K562 (cell line): ENCODE data around the gene DOCK7. TPM values are rescaled to one million over a fixed set of nuclear protein-coding genes. Genes with fewer than 3 reads are reported as not detected.

Experiments used
- ATAC-seq: fragments of 200-7000 bp; cut with Tn5 transposase; 3 replicates; pipeline ENCODE4 v1.9.1; 2020; ENCODE audit warnings: moderate library complexity
- BruUV-seq: library from RNA; stranded (reverse); fragments of 400-500 nt; replicated peaks from 2 replicates; lab custom pipeline; 2021; lab: Mats Ljungman, UMichigan
- CTCF ChIA-PET: fragments of 300-600 bp; formaldehyde crosslinking; extraction: SDS; loops from one replicate; lab custom pipeline; 2021; ENCODE audit warnings: low intra/inter-chr PET ratio; lab: Yijun Ruan, JAX
- POLR2A ChIA-PET: fragments of 300-600, 350-650 bp; sonication (Branson Sonifier 250); formaldehyde crosslinking; extraction: SDS; loops from one replicate; lab custom pipeline; 2021; ENCODE audit warnings: antibody characterized with exemption, inconsistent platforms; lab: Yijun Ruan, JAX
- DNase-seq, 4 experiments: peaks; one replicate each; pipeline versions ENCODE4 v3.0.0 to v3.0.0-alpha.2; 2011 to 2018; ENCODE audit warnings: low spot score in 3 of 4, mixed read lengths in 3 of 4; ENCODE audit errors: extremely low read depth in 1 of 4
- FAIRE-seq: peaks from 2 replicates; lab custom pipeline; 2011; peaks lifted over from hg19 to GRCh38; lab: Jason Lieb, UNC
- H2AFZ ChIP-seq: 2 replicates; pipeline ENCODE4 v1.6.0; 2011; ENCODE audit warnings: low read depth, low read length, control low read depth, inconsistent platforms
- H3K27ac ChIP-seq: fragments of 200-600 bp; 3 replicates; pipeline ENCODE4 v1.8.0; 2011; ENCODE audit warnings: low read depth, mild to moderate bottlenecking, control low read depth, inconsistent platforms, low read length, moderate library complexity, mixed read lengths; ENCODE audit errors: extremely low read depth
- H3K27me3 ChIP-seq, 2 experiments: fragments of 300-600 bp in 1 of 2; 2 replicates in 1 of 2; 3 replicates in 1 of 2; pipeline versions ENCODE4 v1.6.0 to v1.8.0; 2011; ENCODE audit warnings: inconsistent platforms in 2 of 2, low read length in 2 of 2, mild to moderate bottlenecking in 1 of 2, mixed read lengths in 1 of 2, moderate library complexity in 1 of 2; ENCODE audit not compliant: control insufficient read depth in 2 of 2, insufficient read depth in 2 of 2
- H3K36me3 ChIP-seq: fragments of 300-600 bp; 3 replicates; pipeline ENCODE4 v1.8.0; 2011; ENCODE audit warnings: mild to moderate bottlenecking, low read length, inconsistent platforms; ENCODE audit not compliant: control insufficient read depth, insufficient read depth
- H3K4me1 ChIP-seq, 2 experiments: fragments of 200-600 bp in 1 of 2; replicated peaks in 1 of 2; 2 replicates in 1 of 2; 3 replicates in 1 of 2; pipeline versions ENCODE4 v1.5.1 to v1.8.0; 2011; ENCODE audit warnings: inconsistent platforms in 2 of 2, low read length in 2 of 2, mild to moderate bottlenecking in 1 of 2, mixed read lengths in 1 of 2, moderate library complexity in 1 of 2; ENCODE audit not compliant: control insufficient read depth in 2 of 2, insufficient read depth in 2 of 2
- H3K4me2 ChIP-seq: 2 replicates; pipeline ENCODE4 v1.6.1; 2011; ENCODE audit warnings: low read length, control low read depth, inconsistent platforms, mixed read lengths; ENCODE audit not compliant: insufficient read depth
- H3K4me3 ChIP-seq: fragments of 200-600 bp; sonication (generic), shearing (Covaris generic); 2 replicates; pipeline ENCODE4 v1.5.1; 2016; ENCODE audit warnings: control low read depth, inconsistent platforms
- H3K79me2 ChIP-seq: fragments of 200-600 bp; 3 replicates; pipeline ENCODE4 v1.8.0; 2011; ENCODE audit warnings: low read length, inconsistent platforms; ENCODE audit not compliant: control insufficient read depth, insufficient read depth
- H3K9ac ChIP-seq, 2 experiments: 2 replicates each; pipeline versions ENCODE4 v1.6.0 to v1.6.1; 2011; ENCODE audit warnings: low read depth in 2 of 2, low read length in 2 of 2, control low read depth in 1 of 2, inconsistent platforms in 1 of 2, mild to moderate bottlenecking in 1 of 2, mixed read lengths in 1 of 2; ENCODE audit not compliant: insufficient read depth in 1 of 2
- H3K9me1 ChIP-seq: one replicate; pipeline ENCODE4 v1.6.0; 2011; ENCODE audit warnings: inconsistent platforms, mild to moderate bottlenecking, low read length, moderate library complexity; ENCODE audit not compliant: control insufficient read depth, insufficient read depth
- H3K9me3 ChIP-seq: replicated peaks from 2 replicates; pipeline ENCODE4 v1.5.1; 2011; ENCODE audit warnings: low read depth, low read length, inconsistent platforms; ENCODE audit not compliant: control insufficient read depth, insufficient read depth
- H4K20me1 ChIP-seq: replicated peaks from 2 replicates; pipeline ENCODE4 v1.6.1; 2011; ENCODE audit warnings: low read length, inconsistent platforms, mixed read lengths; ENCODE audit not compliant: control insufficient read depth, insufficient read depth
- CTCF ChIP-seq, 3 experiments: IDR thresholded peaks in 2 of 3; conservative IDR thresholded peaks in 1 of 3; 2 replicates each; pipeline ENCODE4 v1.5.1; 2011 to 2012; ENCODE audit warnings: low read length in 3 of 3, mild to moderate bottlenecking in 3 of 3, control low read depth in 2 of 3, improper control_type of control experiment in 1 of 3, inconsistent platforms in 1 of 3, low read depth in 1 of 3, mixed read lengths in 1 of 3, moderate library complexity in 1 of 3; ENCODE audit not compliant: insufficient read depth in 2 of 3
- DACH1 ChIP-seq: fragments of 450-650 bp; IDR thresholded peaks from 2 replicates; pipeline ENCODE4 v1.6.1; 2018; ENCODE audit not compliant: partially characterized antibody
- ESRRA ChIP-seq: fragments of 450-650 bp; IDR thresholded peaks from 2 replicates; pipeline ENCODE4 v1.6.1; 2014; ENCODE audit warnings: low read depth, mild to moderate bottlenecking, moderate library complexity, borderline replicate concordance
- FOXK2 ChIP-seq, 2 experiments: fragments of 450-650 bp; IDR thresholded peaks in 1 of 2; conservative IDR thresholded peaks in 1 of 2; 2 replicates each; pipeline ENCODE4 v1.6.1; 2016; ENCODE audit warnings: low read depth in 2 of 2, mild to moderate bottlenecking in 1 of 2
- HDAC6 ChIP-seq: IDR thresholded peaks from 2 replicates; pipeline ENCODE4 v1.6.1; 2012; ENCODE audit warnings: low read depth, mild to moderate bottlenecking, control low read depth, inconsistent platforms, low read length, moderate library complexity
- LCOR ChIP-seq: sonication (generic); formaldehyde crosslinking; IDR thresholded peaks from 2 replicates; pipeline ENCODE4 v1.8.0; 2022; ENCODE audit warnings: mild to moderate bottlenecking, missing genetic modification reagents
- MCM2 ChIP-seq: fragments of 450-650 bp; IDR thresholded peaks from 2 replicates; pipeline ENCODE4 v1.6.1; 2017; ENCODE audit warnings: low read depth, mild to moderate bottlenecking
- NCOA1 ChIP-seq: fragments of 450-650 bp; IDR thresholded peaks from 2 replicates; pipeline ENCODE4 v1.6.1; 2016; ENCODE audit warnings: low read depth
- NCOR1 ChIP-seq: fragments of 450-650 bp; IDR thresholded peaks from 2 replicates; pipeline ENCODE4 v1.6.1; 2016; ENCODE audit warnings: mild to moderate bottlenecking, moderate library complexity
- NONO ChIP-seq, 2 experiments: fragments of 200-400 bp in 1 of 2; fragments of 450-650 bp in 1 of 2; formaldehyde crosslinking in 1 of 2; IDR thresholded peaks; 2 replicates each; pipeline ENCODE4 v1.6.1; 2017; ENCODE audit warnings: low read depth in 2 of 2, mild to moderate bottlenecking in 2 of 2, moderate library complexity in 2 of 2, low read length in 1 of 2
- SRSF1 ChIP-seq: fragments of 200-400 bp; formaldehyde crosslinking; IDR thresholded peaks from 2 replicates; pipeline ENCODE4 v1.6.1; 2017; ENCODE audit warnings: mild to moderate bottlenecking, low read depth, low read length, moderate library complexity
- TEAD4 ChIP-seq, 2 experiments: sonication (generic) in 1 of 2; formaldehyde crosslinking in 1 of 2; IDR thresholded peaks; 2 replicates each; pipeline versions ENCODE4 v1.6.1 to v1.8.0; 2012 to 2022; ENCODE audit warnings: borderline replicate concordance in 1 of 2, inconsistent platforms in 1 of 2, low read length in 1 of 2, mild to moderate bottlenecking in 1 of 2, missing genetic modification reagents in 1 of 2
- ZC3H4 ChIP-seq: sonication (generic); formaldehyde crosslinking; IDR thresholded peaks from 2 replicates; pipeline ENCODE4 v1.9.0; 2021; ENCODE audit warnings: missing genetic modification reagents, borderline replicate concordance
- ZNF140 ChIP-seq: fragments of 250-450 bp; sonication (Bioruptor Pico); IDR thresholded peaks from 2 replicates; pipeline ENCODE4 v1.8.0; 2021; ENCODE audit warnings: moderate library complexity, mild to moderate bottlenecking, inconsistent platforms
- ZNF184 ChIP-seq: sonication (generic); formaldehyde crosslinking; IDR thresholded peaks from 2 replicates; pipeline ENCODE4 v1.5.0; 2020; ENCODE audit warnings: missing genetic modification reagents
- ZNF23 ChIP-seq: fragments of 250-450 bp; sonication (Bioruptor Pico); IDR thresholded peaks from 2 replicates; pipeline ENCODE4 v1.4.0; 2020; ENCODE audit warnings: mild to moderate bottlenecking
- ZNF232 ChIP-seq: sonication (generic); formaldehyde crosslinking; IDR thresholded peaks from 2 replicates; pipeline ENCODE4 v1.8.0; 2022; ENCODE audit warnings: mild to moderate bottlenecking, missing genetic modification reagents
- ZNF24 ChIP-seq: fragments of 450-650 bp; IDR thresholded peaks from 2 replicates; pipeline ENCODE4 v1.6.1; 2016
- ZNF444 ChIP-seq: fragments of 250-450 bp; sonication (Bioruptor Pico); IDR thresholded peaks from 2 replicates; pipeline ENCODE4 v1.4.0; 2020; ENCODE audit warnings: mild to moderate bottlenecking, moderate library complexity
- WGBS: fragments of 100-300 bp; shearing (Covaris generic); methylation state at CpG from one replicate; pipeline ENCODE4 v1.1.6; 2016; ENCODE audit warnings: low coverage, mixed read lengths; ENCODE audit not compliant: insufficient coverage; ENCODE audit errors: missing lambda C conversion rate; 5-methylcytosine and 5-hydroxymethylcytosine counted together
- in situ Hi-C: fragments of 300-500 bp; cut with MboI; formaldehyde crosslinking; loops from 4 replicates; pipeline ENCODE4 v1.15.0; 2018; ENCODE audit warnings: inconsistent platforms, mixed read lengths
- intact Hi-C: fragments of 100-400 bp; cut with micrococcal nuclease; formaldehyde crosslinking; loops from 2 replicates; pipeline ENCODE4 v1.14.2; 2022
- polyA plus RNA-seq, 8 experiments: library from polyadenylated mRNA; depleted of rRNA in 4 of 8; stranded (reverse) in 5 of 8; unstranded in 3 of 8; fragments of >200 nt; fragmentation: Nextera tagmentation in 2 of 8; fragmentation: Illumina TruSeq in 1 of 8; extraction: Ambion mirVana in 2 of 8; extraction: Trizol in 1 of 8; gene quantifications; 2 replicates each; pipeline versions ENCODE4 v1.2.1 to v1.2.3, GENCODE V29; 2011 to 2014; ENCODE audit warnings: inconsistent platforms in 1 of 8, missing spikeins in 1 of 8
- total RNA-seq, 7 experiments: library from RNA; depleted of rRNA in 6 of 7; stranded (reverse); fragments of >200 nt in 6 of 7; fragmentation: Illumina TruSeq in 2 of 7; extraction: Trizol in 2 of 7; gene quantifications; 2 replicates each; pipeline versions ENCODE4 v1.2.1 to v1.2.3, GENCODE V29; 2011 to 2021; ENCODE audit warnings: low replicate concordance in 1 of 7

DOCK7 gene
- total and polyA plus RNA-seq, 9 of the 15 experiments (the other 6 are each of a cell fraction or from before 2014, with no cell fraction given), result 4.9 to 35.1 (median 12.6) TPM

DNA sequence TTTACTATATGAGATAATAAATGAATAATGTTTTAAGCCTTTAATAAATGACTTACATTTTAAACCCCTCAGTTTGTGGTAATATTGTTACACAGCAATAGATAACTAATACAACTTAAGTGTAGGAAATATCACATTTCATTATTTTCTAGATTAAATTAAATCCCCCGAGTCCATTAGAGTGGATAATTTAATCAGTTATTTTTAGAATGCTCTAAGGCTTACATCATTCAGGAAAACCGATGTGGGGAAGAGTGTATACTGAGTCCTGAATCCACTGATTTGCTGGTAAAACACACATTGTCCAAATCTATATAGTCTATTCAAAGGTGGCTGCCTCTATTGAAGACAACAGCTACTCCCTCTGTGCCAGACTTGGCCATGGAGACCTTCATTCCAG lies 35.7 kb upstream of the DOCK7 start:
- ATAC-seq (no peak), FAIRE-seq (no peak)
- ChIA-PET CTCF (no interaction called here), POLR2A (interaction anchor here (0.6 to 1.7 kb wide), 2 partner anchors 15 to 184 kb away, joined by 3 read pairs; no protein-coding TSS in a partner anchor)
- H3K4me2 ChIP-seq, result no peak overlapping the region
- H3K9me3 ChIP-seq, result no peaks in the 10 kb centered on the region
- no peak overlapping the region for H3K4me3 ChIP-seq
- no peak for TF ChIP-seq ZNF184 (CRISPR knock-in tag)
- TF ChIP-seq FOXK2 (conservative IDR thresholded peaks at IDR 0.05 in 1 of 2, IDR thresholded peaks at IDR 0.05 in 1 of 2; ENCODE audit: low read depth in 2 of 2), result no peak
- TF ChIP-seq LCOR (CRISPR knock-in tag), result no peak
- TF ChIP-seq HDAC6, result no peak
- no peak for TF ChIP-seq TEAD4 (IDR thresholded peaks at IDR 0.05; ENCODE audit: low read length)
- TF ChIP-seq TEAD4 (CRISPR knock-in tag; IDR thresholded peaks at IDR 0.05; ENCODE audit: borderline replicate concordance), result no peak
- TF ChIP-seq DACH1, result no peak
- no peak for TF ChIP-seq ZNF140 (CRISPR knock-in tag)
- TF ChIP-seq ZNF23 (CRISPR knock-in tag), result no peak
- no peak for TF ChIP-seq ZC3H4 (CRISPR knock-in tag)
- TF ChIP-seq MCM2, result no peak
- TF ChIP-seq NONO (IDR thresholded peaks at IDR 0.05; ENCODE audit: low read depth in 2 of 2, low read length in 1 of 2), result no peak
- TF ChIP-seq ZNF232, result no peak
- TF ChIP-seq NCOR1, result no peak
- no peak for TF ChIP-seq CTCF (IDR thresholded peaks at IDR 0.05 in 2 of 3, conservative IDR thresholded peaks at IDR 0.05 in 1 of 3; ENCODE audit: insufficient read depth in 2 of 3, low read depth in 1 of 3, low read length in 3 of 3)
- no peak for TF ChIP-seq ESRRA
- TF ChIP-seq ZNF444 (CRISPR knock-in tag), result no peak
- no peak for TF ChIP-seq NCOA1
- TF ChIP-seq ZNF24, result no peak
- TF ChIP-seq SRSF1, result no peak
- TF ChIP-seq, all 486 proteins: peak for 0
- no peaks in the 10 kb centered on the region for H3K36me3 ChIP-seq
- intact Hi-C loops (no loop called here), in situ Hi-C loops (no loop called here)
- no peak overlapping the region for H3K27ac ChIP-seq
- H3K79me2 ChIP-seq, result no peaks in the 10 kb centered on the region
- H3K9me1 ChIP-seq, result no peaks in the 10 kb centered on the region
- no peak for DNase-seq
- no peak overlapping the region for H3K9ac ChIP-seq
- peaks cover 0 to 4% of the 10 kb centered on the region in 2 experiments; a peak in 1 of 5 replicates for H3K4me1 ChIP-seq
- no peak overlapping the region for H2AFZ ChIP-seq
- WGBS, result 8% methylated on average over 2 of the region's 2 CpGs
- BruUV-seq, result no TSS peak
- H3K27me3 ChIP-seq, result peaks cover 0 to under 1% of the 10 kb centered on the region in 2 experiments; a peak in 2 of 5 replicates
- H4K20me1 ChIP-seq, result no peaks in the 10 kb centered on the region
